OCI-LY7 (cell line): ENCODE data around the gene SLC25A26. TPM values are rescaled to one million over a fixed set of nuclear protein-coding genes. Genes with fewer than 3 reads are reported as not detected.

ENCODE experiments used
- BruUV-seq: library from RNA; stranded (reverse); fragments of 400-500 nt; replicated peaks from 2 replicates; lab custom pipeline; 2021; lab: Mats Ljungman, UMichigan
- CTCF ChIA-PET: fragments of 300-600 bp; sonication (Branson Sonifier 250); formaldehyde crosslinking; loops from one replicate; lab custom pipeline; 2022; ENCODE audit warnings: antibody characterized with exemption; ENCODE audit not compliant: unreplicated experiment; lab: Charles Lee
- POLR2A ChIA-PET: fragments of 300-600 bp; sonication (Branson Sonifier 250); formaldehyde crosslinking; loops from one replicate; lab custom pipeline; 2022; ENCODE audit warnings: antibody characterized with exemption; lab: Charles Lee
- DNase-seq: peaks from one replicate; pipeline ENCODE4 v3.0.0-alpha.2; 2015; ENCODE audit warnings: low spot score
- H2AFZ ChIP-seq: fragments of 200-600 bp; sonication (generic), shearing (Covaris generic); 2 replicates; pipeline ENCODE4 v1.6.1; 2014; ENCODE audit warnings: mild to moderate bottlenecking, antibody characterized with exemption, low read length, moderate library complexity
- H3K27ac ChIP-seq: fragments of 200-600 bp; sonication (generic); 2 replicates; pipeline ENCODE4 v1.5.1; 2014; ENCODE audit warnings: mixed run types, low read depth, mild to moderate bottlenecking, moderate library complexity, low read length, inconsistent platforms; ENCODE audit not compliant: poor library complexity, severe bottlenecking
- H3K36me3 ChIP-seq: fragments of 200-600 bp; sonication (generic); 2 replicates; pipeline ENCODE4 v1.6.1; 2014; ENCODE audit warnings: mild to moderate bottlenecking, antibody characterized with exemption, low read length, moderate library complexity, mixed read lengths; ENCODE audit not compliant: insufficient read depth
- H3K4me1 ChIP-seq: fragments of 200-600 bp; sonication (generic); 2 replicates; pipeline ENCODE4 v1.5.1; 2014; ENCODE audit warnings: mild to moderate bottlenecking, low read length; ENCODE audit not compliant: insufficient read depth, poor library complexity, severe bottlenecking
- H3K4me2 ChIP-seq: fragments of 200-600 bp; sonication (generic); 2 replicates; pipeline ENCODE4 v1.6.1; 2014; ENCODE audit warnings: mild to moderate bottlenecking, low read length
- H3K4me3 ChIP-seq: fragments of 200-600 bp; sonication (generic); 2 replicates; pipeline ENCODE4 v1.5.1; 2014; ENCODE audit warnings: mild to moderate bottlenecking, low read depth, low read length; ENCODE audit not compliant: poor library complexity, severe bottlenecking
- H3K79me2 ChIP-seq: fragments of 200-600 bp; sonication (generic); 2 replicates; pipeline ENCODE4 v1.6.1; 2016; ENCODE audit warnings: low read depth, mild to moderate bottlenecking, low read length, moderate library complexity, mixed read lengths; ENCODE audit not compliant: insufficient read depth
- H3K9me2 ChIP-seq: fragments of 200-600 bp; sonication (generic); 2 replicates; pipeline ENCODE4 v1.6.1; 2016; ENCODE audit warnings: mild to moderate bottlenecking, low read length, mixed read lengths; ENCODE audit not compliant: insufficient read depth
- H3K9me3 ChIP-seq: fragments of 200-600 bp; sonication (generic); 2 replicates; pipeline ENCODE4 v1.6.1; 2014; ENCODE audit warnings: mild to moderate bottlenecking, mixed run types, low read length, mixed read lengths
- H4K20me1 ChIP-seq: fragments of 200-600 bp; sonication (generic); 2 replicates; pipeline ENCODE4 v1.6.1; 2014; ENCODE audit warnings: mild to moderate bottlenecking, antibody characterized with exemption, low read length, moderate library complexity, mixed read lengths; ENCODE audit not compliant: insufficient read depth
- EZH2phosphoT487 ChIP-seq: fragments of 200-600 bp; sonication (generic); IDR thresholded peaks from 2 replicates; pipeline ENCODE4 v1.6.1; 2018; ENCODE audit warnings: low read depth, borderline replicate concordance, mild to moderate bottlenecking, mixed run types, antibody characterized with exemption, low read length, moderate library complexity, mixed read lengths
- intact Hi-C: fragments of 100-400 bp; cut with micrococcal nuclease; formaldehyde crosslinking; loops from one replicate; pipeline ENCODE4 v1.10.0; 2022; ENCODE audit not compliant: unreplicated experiment
- total RNA-seq, 2 experiments: library from RNA; depleted of rRNA in 1 of 2; stranded (reverse); fragments of >200 nt in 1 of 2; shearing (Covaris generic) in 1 of 2; gene quantifications; 2 replicates each; pipeline ENCODE4 v1.2.3, GENCODE V29; 2014 to 2022
- TF ChIP-seq, protein P1 (sequence below): fragments of 200-600 bp; sonication (generic); conservative IDR thresholded peaks from 2 replicates; pipeline ENCODE4 v1.5.1; 2014; ENCODE audit warnings: mild to moderate bottlenecking, antibody characterized with exemption, low read length, moderate library complexity, mixed read lengths

SLC25A26 gene
- total RNA-seq, 2 experiments from 2014 or later, result 9.8 to 14.2 TPM

DNA sequence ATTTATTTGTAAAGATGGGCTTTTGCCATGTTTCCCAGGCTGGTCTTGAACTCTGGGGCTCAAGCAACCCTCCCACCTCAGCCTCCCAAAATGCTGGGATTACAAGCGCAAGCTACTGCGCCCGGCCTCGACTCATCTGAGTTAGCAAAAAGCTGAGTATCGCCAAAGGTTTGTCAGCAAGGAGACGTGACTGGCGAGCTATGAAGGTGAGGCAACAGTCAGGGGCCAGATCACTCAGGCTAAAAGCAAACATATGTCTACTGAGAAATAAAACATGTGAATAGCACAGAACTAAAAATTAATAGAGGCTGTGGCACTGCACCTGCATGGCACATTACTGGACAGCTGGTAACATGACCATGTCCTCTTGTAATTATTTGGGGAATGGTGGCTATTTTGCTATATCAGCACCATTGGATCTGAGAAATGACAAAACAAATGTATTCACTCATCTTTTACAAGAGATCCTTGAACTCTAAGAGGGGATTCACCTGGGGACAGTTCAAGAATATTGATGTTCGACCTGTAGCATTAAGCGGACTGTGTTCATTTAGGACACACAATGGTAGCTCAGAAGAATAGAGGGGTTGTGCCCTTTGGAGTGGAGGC lies 10.0 kb upstream of the SLC25A26 start:
- H3K4me3 ChIP-seq, result no peak overlapping the region
- no peaks in the 10 kb centered on the region for H3K9me3 ChIP-seq
- no peak overlapping the region for H2AFZ ChIP-seq
- TF ChIP-seq, protein P1, sequence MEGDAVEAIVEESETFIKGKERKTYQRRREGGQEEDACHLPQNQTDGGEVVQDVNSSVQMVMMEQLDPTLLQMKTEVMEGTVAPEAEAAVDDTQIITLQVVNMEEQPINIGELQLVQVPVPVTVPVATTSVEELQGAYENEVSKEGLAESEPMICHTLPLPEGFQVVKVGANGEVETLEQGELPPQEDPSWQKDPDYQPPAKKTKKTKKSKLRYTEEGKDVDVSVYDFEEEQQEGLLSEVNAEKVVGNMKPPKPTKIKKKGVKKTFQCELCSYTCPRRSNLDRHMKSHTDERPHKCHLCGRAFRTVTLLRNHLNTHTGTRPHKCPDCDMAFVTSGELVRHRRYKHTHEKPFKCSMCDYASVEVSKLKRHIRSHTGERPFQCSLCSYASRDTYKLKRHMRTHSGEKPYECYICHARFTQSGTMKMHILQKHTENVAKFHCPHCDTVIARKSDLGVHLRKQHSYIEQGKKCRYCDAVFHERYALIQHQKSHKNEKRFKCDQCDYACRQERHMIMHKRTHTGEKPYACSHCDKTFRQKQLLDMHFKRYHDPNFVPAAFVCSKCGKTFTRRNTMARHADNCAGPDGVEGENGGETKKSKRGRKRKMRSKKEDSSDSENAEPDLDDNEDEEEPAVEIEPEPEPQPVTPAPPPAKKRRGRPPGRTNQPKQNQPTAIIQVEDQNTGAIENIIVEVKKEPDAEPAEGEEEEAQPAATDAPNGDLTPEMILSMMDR, result no peak
- TF ChIP-seq EZH2phosphoT487, result no peak
- H3K27ac ChIP-seq, result no peak overlapping the region
- H3K9me2 ChIP-seq, result no peaks in the 10 kb centered on the region; the same call in 1 of the 2 replicates
- no peak overlapping the region for H3K4me2 ChIP-seq
- no TSS peak for BruUV-seq
- no peaks in the 10 kb centered on the region for H3K79me2 ChIP-seq
- no peak for DNase-seq
- intact Hi-C loops, result no loop called here
- ChIA-PET CTCF (no interaction called here), POLR2A (interaction anchor here (0.7 kb wide), 1 partner anchor 1409 kb away, joined by 3 read pairs; no protein-coding TSS in a partner anchor)
- no peaks in the 10 kb centered on the region for H3K4me1 ChIP-seq
- no peaks in the 10 kb centered on the region for H3K36me3 ChIP-seq
- no peaks in the 10 kb centered on the region for H4K20me1 ChIP-seq

- ChIA-PET POLR2A (interaction anchor here (0.7 kb wide), 1 partner anchor 1410 kb away, joined by 3 read pairs; no protein-coding TSS in a partner anchor), CTCF (no interaction called here)
Measured at GRCh38 chr3:66211779-66212178, 9.0 kb upstream of the SLC25A26 start.

DNA sequence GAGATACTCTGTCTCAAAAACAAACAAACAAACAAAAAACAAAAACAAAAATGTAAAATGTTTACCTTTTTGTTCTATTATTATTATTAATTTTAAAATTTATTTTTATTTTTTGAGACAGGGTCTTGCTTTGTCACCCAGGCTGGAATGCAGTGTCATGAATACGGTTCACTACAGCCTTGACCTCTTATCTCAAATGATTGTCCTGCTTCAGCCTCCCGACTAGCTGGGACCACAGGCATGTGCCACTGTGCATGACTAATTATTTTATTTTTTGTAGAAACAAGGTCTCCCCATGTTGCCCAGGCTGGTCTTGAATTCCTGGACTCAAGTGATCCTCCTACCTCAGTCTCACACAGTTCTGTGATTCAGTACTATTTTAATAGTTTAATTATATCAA lies 5.7 kb upstream of the SLC25A26 start:
- Histone ChIP-seq H3K9me3 (no peaks in the 10 kb centered on the region), H3K4me1 (no peaks in the 10 kb centered on the region), H3K4me3 (no peak overlapping the region), H3K27ac (no peak overlapping the region), H3K4me2 (no peak overlapping the region), H3K9me2 (no peaks in the 10 kb centered on the region), H4K20me1 (no peaks in the 10 kb centered on the region), H3K79me2 (no peaks in the 10 kb centered on the region), H3K36me3 (no peaks in the 10 kb centered on the region), H2AFZ (no peak overlapping the region)
- DNase-seq, result no peak
- no TSS peak for BruUV-seq
- intact Hi-C loops, result no loop called here
- POLR2A ChIA-PET, result no interaction called here
- CTCF ChIA-PET, result no interaction called here
- TF ChIP-seq, protein P1, result no peak
- no peak for TF ChIP-seq EZH2phosphoT487

More at GRCh38 chr3:66211779-66212178, 9.0 kb upstream of the SLC25A26 start:
- intact Hi-C loops, result no loop called here
- Histone ChIP-seq H3K9me2 (no peaks in the 10 kb centered on the region; the same call in 1 of the 2 replicates), H3K4me1 (no peaks in the 10 kb centered on the region), H3K4me2 (no peak overlapping the region), H4K20me1 (no peaks in the 10 kb centered on the region), H3K36me3 (no peaks in the 10 kb centered on the region), H3K79me2 (no peaks in the 10 kb centered on the region), H3K27ac (no peak overlapping the region), H3K9me3 (no peaks in the 10 kb centered on the region), H3K4me3 (no peak overlapping the region), H2AFZ (no peak overlapping the region)
- no peak for DNase-seq
- TF ChIP-seq EZH2phosphoT487, result no peak
- TF ChIP-seq, protein P1, result no peak
- BruUV-seq, result no TSS peak
